Smooth muscle cell (in vitro differentiated cells): ENCODE results near the gene EHBP1. TPM values are rescaled to one million over a fixed set of nuclear protein-coding genes. Genes with fewer than 3 reads are reported as not detected.

ENCODE experiments used
- DNase-seq: peaks from one replicate; lab custom pipeline; 2025; ENCODE audit not compliant: unreplicated experiment; lab: John Stamatoyannopoulos, UW
- H2AFZ ChIP-seq: fragments of 200-600 bp; sonication (generic); 2 replicates; pipeline ENCODE4 v1.6.0; 2016; ENCODE audit warnings: antibody characterized with exemption, low read depth, mild to moderate bottlenecking
- H3F3A ChIP-seq: fragments of 200-600 bp; sonication (generic); 2 replicates; pipeline ENCODE4 v1.6.0; 2017; ENCODE audit warnings: antibody characterized with exemption, low read depth
- H3K27ac ChIP-seq: fragments of 200-600 bp; sonication (generic); 2 replicates; pipeline ENCODE4 v1.5.1; 2016; ENCODE audit warnings: low read depth, mild to moderate bottlenecking
- H3K27me3 ChIP-seq: fragments of 200-600 bp; sonication (generic); 2 replicates; pipeline ENCODE4 v1.6.1; 2016; ENCODE audit warnings: low read depth, mild to moderate bottlenecking
- H3K36me3 ChIP-seq: fragments of 200-600 bp; sonication (generic); 2 replicates; pipeline ENCODE4 v1.5.1; 2016; ENCODE audit warnings: low read depth
- H3K4me1 ChIP-seq: fragments of 200-600 bp; sonication (generic); 2 replicates; pipeline ENCODE4 v1.5.1; 2016; ENCODE audit warnings: low read depth
- H3K4me2 ChIP-seq: fragments of 200-600 bp; sonication (generic); 2 replicates; pipeline ENCODE4 v1.6.0; 2016; ENCODE audit warnings: mild to moderate bottlenecking
- H3K4me3 ChIP-seq: fragments of 200-600 bp; sonication (generic); 2 replicates; pipeline ENCODE4 v1.5.1; 2016; ENCODE audit warnings: mild to moderate bottlenecking
- H3K79me2 ChIP-seq: fragments of 200-600 bp; sonication (generic); 2 replicates; pipeline ENCODE4 v1.6.0; 2016; ENCODE audit warnings: low read depth, mild to moderate bottlenecking
- H3K9ac ChIP-seq: fragments of 200-600 bp; sonication (generic); 2 replicates; pipeline ENCODE4 v1.6.0; 2016; ENCODE audit warnings: low read depth
- H3K9me3 ChIP-seq: fragments of 200-600 bp; sonication (generic); replicated peaks from 2 replicates; pipeline ENCODE4 v1.5.1; 2016; ENCODE audit warnings: low read depth
- H4K20me1 ChIP-seq: fragments of 200-600 bp; sonication (generic); 2 replicates; pipeline ENCODE4 v1.6.0; 2016; ENCODE audit warnings: low read depth
- WGBS: methylation state at CpG from one replicate; pipeline ENCODE4 v1.1.7; 2016; ENCODE audit warnings: low lambda C conversion rate; 5-methylcytosine and 5-hydroxymethylcytosine counted together
- polyA plus RNA-seq: library from polyadenylated mRNA; unstranded; fragments of >200 nt; fragmentation: Nextera tagmentation; extraction: Ambion mirVana; gene quantifications from 2 replicates; pipeline ENCODE4 v1.2.1, GENCODE V29; 2016
- total RNA-seq: library from RNA; depleted of rRNA; stranded (reverse); fragments of >200 nt; gene quantifications from 2 replicates; pipeline ENCODE4 v1.2.3, GENCODE V29; 2014
- TF ChIP-seq, protein P1 (sequence below): fragments of 200-600 bp; sonication (generic); IDR thresholded peaks from 2 replicates; pipeline ENCODE4 v1.5.1; 2017; ENCODE audit warnings: borderline replicate concordance, mild to moderate bottlenecking, antibody characterized with exemption; ENCODE audit not compliant: insufficient read depth, poor library complexity, severe bottlenecking

Gene EHBP1
- total and polyA plus RNA-seq, 2 experiments from 2014 or later: 9.3 to 45.9 TPM

DNA sequence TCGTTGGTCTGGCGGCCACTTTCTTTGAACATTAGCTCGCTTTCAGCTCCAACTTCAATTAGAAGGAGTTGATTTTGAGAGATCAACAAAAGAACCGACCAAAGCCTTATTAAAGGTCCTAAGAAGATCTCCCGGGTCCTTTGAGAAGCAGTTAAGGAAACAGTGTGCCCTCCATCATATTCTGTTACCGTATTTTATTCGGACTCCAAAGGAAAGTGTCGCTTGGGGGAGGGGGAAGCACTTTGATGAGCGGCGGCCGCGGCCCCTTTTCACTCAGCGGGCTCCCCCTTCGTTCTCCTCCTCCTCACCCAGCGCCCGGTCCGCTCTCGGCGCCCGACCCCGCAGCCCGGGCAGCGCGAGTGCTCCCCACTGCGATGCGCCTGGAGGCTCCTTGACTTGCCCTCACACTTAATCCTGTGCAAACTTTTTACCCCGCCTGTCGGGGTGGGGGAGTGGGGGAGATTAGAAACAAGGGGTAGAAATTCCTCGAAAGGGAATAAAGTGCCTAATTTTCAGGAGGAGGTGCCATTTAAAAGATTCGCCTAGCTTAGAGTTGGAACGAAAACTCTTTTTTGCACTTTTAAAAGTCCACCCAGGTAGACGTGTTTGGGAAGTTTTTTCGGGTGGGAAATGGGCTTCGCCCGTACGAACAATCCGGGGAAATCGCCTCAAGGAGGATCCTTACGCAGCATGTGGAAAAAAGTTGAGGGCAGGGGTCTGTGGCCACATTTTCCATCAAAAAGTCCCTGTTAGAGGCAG, 343.9 kb downstream of the EHBP1 start:
- Histone ChIP-seq H3K9ac (no peak overlapping the region), H3K4me1 (peaks cover 24% of the 10 kb centered on the region), H3K27me3 (peaks cover 100% of the 10 kb centered on the region), H3K36me3 (no peaks in the 10 kb centered on the region), H3F3A (no peaks in the 10 kb centered on the region), H3K79me2 (no peaks in the 10 kb centered on the region), H2AFZ (no peak overlapping the region), H4K20me1 (peaks cover 55% of the 10 kb centered on the region), H3K27ac (no peak overlapping the region), H3K4me2 (peak overlapping the region; percentile 86), H3K9me3 (no peaks in the 10 kb centered on the region), H3K4me3 (peak overlapping the region; percentile 53)
- no peak for DNase-seq
- TF ChIP-seq, protein P1, sequence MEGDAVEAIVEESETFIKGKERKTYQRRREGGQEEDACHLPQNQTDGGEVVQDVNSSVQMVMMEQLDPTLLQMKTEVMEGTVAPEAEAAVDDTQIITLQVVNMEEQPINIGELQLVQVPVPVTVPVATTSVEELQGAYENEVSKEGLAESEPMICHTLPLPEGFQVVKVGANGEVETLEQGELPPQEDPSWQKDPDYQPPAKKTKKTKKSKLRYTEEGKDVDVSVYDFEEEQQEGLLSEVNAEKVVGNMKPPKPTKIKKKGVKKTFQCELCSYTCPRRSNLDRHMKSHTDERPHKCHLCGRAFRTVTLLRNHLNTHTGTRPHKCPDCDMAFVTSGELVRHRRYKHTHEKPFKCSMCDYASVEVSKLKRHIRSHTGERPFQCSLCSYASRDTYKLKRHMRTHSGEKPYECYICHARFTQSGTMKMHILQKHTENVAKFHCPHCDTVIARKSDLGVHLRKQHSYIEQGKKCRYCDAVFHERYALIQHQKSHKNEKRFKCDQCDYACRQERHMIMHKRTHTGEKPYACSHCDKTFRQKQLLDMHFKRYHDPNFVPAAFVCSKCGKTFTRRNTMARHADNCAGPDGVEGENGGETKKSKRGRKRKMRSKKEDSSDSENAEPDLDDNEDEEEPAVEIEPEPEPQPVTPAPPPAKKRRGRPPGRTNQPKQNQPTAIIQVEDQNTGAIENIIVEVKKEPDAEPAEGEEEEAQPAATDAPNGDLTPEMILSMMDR: no peak
- 2% methylated on average over 38 of the region's 39 CpGs for WGBS

DNA sequence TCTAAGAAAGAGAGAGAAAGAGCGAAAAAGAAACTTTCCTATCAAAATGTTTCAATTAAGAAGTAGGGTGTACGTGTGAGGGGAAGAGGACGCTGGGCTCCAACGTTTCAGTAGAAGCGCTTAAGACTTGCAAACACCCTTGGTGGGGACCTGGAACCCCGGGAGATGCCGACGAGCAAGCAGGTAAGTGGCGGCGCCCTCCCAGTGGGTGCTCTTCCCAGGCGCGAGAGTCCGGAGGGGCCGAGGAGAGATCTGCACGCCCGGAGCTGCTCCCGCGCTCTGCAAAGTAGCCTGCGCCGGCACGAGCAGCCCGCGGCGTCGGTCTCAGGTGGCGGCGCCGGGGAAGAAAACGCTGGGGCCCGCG, 344.4 kb downstream of the EHBP1 start:
- H3K4me3 ChIP-seq: peak overlapping the region; percentile 53
- H3F3A ChIP-seq: no peaks in the 10 kb centered on the region
- H3K9me3 ChIP-seq: no peaks in the 10 kb centered on the region
- under 1% methylated on average over 26 of the region's 31 CpGs for WGBS
- H2AFZ ChIP-seq: no peak overlapping the region
- peak overlapping the region; percentile 86 for H3K4me2 ChIP-seq
- peaks cover 49% of the 10 kb centered on the region for H4K20me1 ChIP-seq
- no peak overlapping the region for H3K9ac ChIP-seq
- no peak overlapping the region for H3K27ac ChIP-seq
- TF ChIP-seq, protein P1: no peak
- no peaks in the 10 kb centered on the region for H3K79me2 ChIP-seq
- no peaks in the 10 kb centered on the region for H3K36me3 ChIP-seq
- no peak for DNase-seq
- H3K4me1 ChIP-seq: peaks cover 24% of the 10 kb centered on the region
- peaks cover 100% of the 10 kb centered on the region for H3K27me3 ChIP-seq

DNA sequence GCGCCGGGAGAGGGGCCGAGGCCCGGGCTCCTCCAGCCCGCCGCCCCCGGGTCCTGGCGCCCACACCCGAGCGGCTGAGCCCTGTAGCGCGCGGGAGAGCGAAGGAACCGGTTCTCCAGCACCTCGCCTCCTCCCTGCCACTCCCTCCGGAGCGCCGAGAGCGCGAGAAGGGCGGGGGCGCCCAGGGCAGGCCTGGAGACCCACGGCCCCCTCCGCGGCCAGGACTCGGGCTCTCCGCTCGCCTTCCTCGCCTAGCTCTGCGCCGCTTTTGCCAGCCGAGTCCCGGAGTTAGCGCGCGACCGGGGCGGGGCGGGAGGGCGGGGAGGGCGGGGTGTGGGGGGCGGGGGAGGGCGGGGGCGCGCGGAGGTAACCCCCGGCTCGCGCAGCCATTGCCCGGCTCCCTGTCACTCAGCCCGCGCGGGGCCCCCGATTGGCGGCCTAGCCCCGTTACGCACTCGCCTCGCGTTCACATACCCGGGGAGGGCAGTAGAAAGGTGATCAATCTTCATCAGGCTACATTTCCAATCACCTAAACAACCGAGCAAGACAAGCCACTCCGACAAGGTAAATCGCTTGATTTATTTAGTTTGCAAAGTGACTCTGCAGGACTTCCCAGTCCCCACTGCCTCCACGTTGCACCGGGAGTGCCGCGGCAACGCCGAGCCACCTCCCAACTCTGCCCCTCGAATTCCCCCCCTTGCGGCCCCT, 345.0 kb downstream of the EHBP1 start, which contains the start of gene OTX1:
OTX1 (plus strand) TSS at position 497 of the 708 bp plus-strand sequence. CDS start 2,161 bp downstream, outside the sequence.
- H4K20me1 ChIP-seq: peaks cover 44% of the 10 kb centered on the region
- no peaks in the 10 kb centered on the region for H3K36me3 ChIP-seq
- H3K4me1 ChIP-seq: peaks cover 27% of the 10 kb centered on the region
- H3K4me2 ChIP-seq: peak within 1 kb of the TSS; percentile 86
- DNase-seq: no peak
- H3F3A ChIP-seq: no peaks in the 10 kb centered on the region
- H3K27me3 ChIP-seq: peaks cover 100% of the 10 kb centered on the region
- TF ChIP-seq, protein P1: no peak
- no peak within 1 kb of the TSS for H3K9ac ChIP-seq
- H3K27ac ChIP-seq: no peak within 1 kb of the TSS
- H3K9me3 ChIP-seq: no peaks in the 10 kb centered on the region
- 1% methylated on average over 33 of the region's 73 CpGs for WGBS
- H3K79me2 ChIP-seq: no peaks in the 10 kb centered on the region
- peak within 1 kb of the TSS; percentile 53 for H3K4me3 ChIP-seq
- H2AFZ ChIP-seq: no peak within 1 kb of the TSS
